NCI-H2081 (cell line): ENCODE data around the gene RASAL2.
"Not testable (repeated sequence)": the region's sequence is repeated elsewhere in the genome, so short reads cannot be mapped to it uniquely, and the experiment has no call there.

Source experiments
- DNase-seq, 2 experiments: peaks; one replicate each; lab custom pipeline; 2025; lab: John Stamatoyannopoulos, UW

The RASAL2 gene

DNA sequence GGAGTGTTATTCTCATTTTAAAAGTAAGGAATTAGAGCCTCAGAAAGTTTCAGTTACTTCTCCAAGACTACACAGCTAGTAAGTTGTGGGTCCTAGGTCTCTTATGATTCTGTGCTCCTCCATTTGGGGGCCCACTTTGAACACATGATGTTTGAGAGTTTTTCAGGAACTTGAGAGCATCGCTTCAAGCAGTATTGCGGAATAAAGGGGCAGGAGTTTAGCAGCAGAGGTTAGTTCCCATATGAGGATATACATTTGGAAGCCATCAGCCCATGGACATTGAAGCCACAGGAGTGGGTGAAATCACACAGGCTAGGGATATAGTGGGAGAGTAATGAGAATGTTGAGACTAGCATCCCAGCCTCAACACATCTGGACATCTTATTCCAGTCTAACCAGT lies 143.2 kb downstream of the RASAL2 start:
- DNase-seq = no peak

DNA sequence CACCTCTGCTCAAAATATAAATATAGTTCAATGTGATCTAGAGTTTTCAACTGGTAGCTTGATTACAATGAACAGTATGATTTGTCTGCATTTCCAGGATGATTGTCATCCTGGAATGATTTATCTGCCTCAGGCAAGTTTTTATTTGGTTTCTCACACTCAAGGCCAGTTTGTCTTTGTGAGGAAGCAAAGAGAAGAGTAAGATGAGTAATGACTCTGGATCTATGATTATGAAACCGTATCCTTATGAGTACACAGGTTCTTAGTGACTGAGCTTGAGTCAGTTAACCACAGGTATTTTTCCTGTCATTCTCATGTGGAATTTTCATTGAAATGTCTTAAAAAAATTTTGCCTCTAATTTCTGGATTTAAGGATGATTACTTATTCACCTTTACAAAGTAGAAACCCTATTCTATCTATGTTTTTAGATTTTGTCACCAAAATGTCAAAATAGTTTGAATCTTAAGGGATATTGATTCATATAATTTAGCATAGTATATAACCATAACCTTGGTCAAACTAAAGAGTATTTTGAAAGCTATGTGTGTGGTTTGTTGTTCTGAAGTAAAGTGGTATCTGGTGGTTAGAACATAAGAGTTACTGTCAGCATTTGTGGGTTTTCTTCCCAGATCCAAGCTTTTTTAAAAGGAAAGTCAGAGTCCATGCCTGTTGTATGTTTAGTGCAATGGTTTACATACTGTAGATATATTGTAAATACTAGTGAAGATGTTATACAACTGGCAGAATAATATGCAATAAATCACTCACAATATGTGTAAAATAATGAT lies 145.0 kb downstream of the RASAL2 start:
- no peak for DNase-seq

DNA sequence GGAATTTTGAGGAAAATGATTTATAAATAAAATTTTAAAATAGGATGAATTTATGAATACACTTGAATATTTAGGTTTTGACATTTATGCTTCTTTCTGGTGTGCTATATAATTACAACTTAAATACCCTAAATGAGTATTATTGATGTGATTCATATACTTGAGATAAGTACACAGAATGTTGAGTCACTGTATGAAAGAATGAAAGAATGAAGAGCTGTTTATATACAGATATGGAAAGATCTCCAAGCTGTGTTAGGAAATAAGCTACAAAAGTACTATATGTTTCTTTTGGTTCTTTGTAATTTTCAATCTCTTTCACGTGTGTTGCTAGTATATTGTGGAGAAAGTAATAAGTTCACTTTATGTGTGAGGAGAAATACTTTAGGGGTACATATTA lies 147.2 kb downstream of the RASAL2 start:
- no peak for DNase-seq

DNA sequence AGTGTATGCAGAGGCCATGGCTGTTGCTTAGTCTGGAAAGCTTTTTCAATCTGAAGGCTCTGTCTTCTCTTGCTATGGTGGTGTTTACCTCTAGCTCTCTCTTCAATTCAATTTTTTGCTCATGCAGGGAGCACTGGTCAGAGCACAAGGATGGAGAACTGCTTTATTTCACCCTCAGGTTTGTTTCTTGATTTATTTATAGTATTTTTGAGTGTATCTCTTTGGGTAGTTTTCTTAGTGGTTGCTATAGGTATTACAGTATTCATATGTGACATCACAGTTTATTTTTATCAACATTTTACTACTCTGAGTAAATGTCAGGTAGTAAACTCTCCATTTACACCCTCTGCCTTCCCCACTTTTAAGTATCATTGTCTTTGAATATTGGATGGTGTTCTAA lies 147.9 kb downstream of the RASAL2 start:
- DNase-seq = no peak

DNA sequence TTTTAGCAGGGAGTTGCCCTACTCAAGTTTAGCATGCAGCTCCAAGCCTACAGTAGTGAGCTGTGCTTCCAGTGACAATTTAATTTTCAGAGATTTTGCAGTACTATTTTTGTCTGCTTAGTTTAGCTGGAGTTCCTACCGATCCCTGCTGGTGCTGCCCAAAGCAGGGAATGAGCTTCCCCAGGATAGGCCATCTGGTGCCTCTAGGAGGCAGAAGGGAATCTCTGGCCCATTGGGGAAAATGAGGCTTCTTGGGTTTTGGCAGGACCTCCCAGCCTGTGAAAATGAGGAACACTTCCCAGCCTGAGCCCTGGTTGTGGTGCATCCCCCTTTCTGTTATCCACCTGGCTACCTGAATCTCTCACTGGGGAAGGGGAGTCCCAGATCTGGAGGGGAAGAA lies 149.2 kb downstream of the RASAL2 start:
- DNase-seq = no peak

DNA sequence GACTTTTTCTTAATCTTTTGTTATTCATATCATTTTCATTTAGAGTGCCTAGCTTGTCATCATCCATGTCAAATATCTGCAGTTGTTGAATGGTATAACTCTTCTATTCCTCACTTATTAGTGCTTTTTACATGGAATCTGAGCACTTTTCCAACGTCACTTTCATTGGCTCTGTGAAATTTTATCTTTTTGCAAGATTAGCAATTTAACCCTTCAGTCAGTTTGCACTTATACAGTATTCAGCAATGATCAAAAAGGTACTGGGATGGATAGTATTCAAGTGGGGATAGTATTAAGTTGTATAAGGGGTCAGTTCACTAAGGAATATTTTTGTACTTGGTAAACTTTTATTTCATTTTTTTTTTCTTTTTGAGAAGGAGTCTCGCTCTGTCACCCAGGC lies 150.0 kb downstream of the RASAL2 start:
- DNase-seq = no peak

DNA sequence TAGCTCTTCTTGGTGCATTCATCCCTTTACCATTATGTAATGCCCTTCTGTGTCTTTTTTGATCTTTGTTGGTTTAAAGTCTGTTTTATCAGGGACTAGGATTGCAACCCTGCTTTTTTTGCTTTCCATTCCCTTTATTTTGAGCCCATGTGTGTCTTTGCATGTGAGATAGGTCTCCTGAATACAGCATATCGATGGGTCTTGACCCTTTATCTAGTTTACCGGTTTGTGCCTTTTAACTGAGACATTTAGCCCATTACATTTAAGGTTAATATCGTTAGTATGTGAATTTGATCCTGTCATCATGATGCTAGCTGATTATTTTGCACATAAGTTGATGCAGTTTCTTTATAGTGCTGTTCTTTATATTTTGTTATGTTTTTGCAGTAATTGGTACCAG lies 154.4 kb downstream of the RASAL2 start:
- DNase-seq = not testable (repeated sequence)

DNA sequence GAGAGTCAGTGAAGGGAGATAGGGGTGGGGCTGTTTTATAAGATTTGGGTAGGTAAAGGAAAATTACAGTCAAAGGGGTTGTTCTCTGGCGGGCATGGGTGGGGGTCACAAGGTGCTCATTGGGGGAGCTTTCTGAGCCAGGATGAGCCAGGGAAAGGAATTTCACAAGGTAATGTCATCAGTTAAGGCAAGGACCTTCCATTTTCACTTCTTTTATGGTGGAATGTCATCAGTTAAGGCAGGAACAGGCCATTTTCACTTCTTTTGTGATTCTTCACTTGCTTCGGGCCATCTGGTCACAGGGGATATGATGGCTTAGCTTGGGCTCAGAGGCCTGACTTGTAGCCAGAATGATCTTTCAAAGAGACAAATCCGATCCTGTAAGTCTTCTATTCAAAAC lies 159.7 kb downstream of the RASAL2 start:
- not testable (repeated sequence) for DNase-seq

DNA sequence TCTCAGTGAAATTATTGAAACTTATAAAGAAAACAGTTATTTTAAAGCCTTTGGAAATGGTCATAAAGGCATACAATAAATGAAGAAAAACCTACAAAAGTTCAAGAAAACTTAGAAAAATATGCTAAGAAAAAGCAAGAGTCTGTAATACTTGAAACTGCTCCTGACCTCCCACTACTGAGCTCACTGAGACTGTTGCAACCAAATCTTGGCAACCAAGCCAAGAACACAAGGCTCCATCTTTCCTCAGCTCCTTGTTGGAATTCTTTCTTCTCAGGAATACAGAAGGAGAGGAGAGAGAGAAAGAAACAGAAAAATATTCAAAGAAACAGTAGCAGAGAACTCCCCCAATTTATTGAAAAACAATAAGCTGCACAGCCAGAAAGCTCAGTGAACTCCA lies 160.5 kb downstream of the RASAL2 start:
- no peak for DNase-seq

DNA sequence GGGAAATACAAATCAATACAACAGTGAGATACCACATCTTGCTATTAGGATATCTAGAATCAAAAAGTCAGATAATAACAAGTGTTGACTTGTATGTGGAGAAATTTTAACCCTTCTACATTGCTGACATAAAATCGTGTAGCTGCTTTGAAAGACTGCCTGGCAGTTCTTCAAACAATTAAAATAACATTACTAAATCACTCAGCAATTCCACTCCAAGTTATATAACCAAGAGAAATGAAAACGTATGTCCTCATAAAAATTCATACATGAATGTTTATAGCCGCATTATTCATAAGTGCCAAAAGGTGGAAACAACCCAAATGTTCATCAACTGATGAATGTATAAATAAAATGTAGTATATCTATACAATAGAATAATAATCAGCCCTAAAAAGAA lies 164.6 kb downstream of the RASAL2 start:
- no peak for DNase-seq

DNA sequence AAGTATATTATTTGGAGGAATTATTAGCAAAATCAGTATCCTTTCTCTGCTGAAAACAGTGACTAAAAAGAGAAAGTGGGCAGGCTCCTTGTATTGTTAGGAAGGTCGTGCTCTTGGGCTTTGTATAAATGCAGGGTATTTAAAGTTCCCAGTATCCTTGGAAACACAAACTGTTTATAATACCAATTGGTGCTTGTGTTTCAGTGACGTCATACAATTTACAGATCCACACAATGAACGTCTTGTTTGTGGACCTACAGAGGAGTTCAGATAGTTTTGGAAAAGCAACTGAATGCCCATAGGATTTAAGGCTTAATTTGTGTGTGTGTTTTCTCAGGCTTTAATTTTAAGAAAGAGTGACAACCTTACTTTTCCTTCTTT lies 168.2 kb downstream of the RASAL2 start:
- DNase-seq = peak in 1 of 2 experiments; percentile 7

DNA sequence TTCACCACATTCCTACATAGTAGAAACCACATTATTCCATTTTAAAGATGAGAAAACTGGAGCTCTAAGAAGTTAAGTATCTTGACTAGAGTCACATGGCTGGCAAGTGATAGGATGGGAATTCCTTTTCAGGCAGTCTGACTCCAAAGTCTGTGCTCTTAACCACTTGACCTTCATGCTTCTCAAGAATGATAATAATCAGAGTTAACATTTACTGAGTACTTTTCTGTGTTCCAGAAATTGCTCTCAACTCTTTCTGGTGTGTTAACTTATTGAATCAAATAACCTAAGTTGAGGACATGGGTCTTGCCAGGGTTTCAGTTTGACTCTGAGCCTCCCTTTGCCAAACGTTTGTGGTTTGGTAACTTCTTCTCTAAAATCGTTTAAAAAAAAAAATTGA lies 169.4 kb downstream of the RASAL2 start:
- DNase-seq = no peak

DNA sequence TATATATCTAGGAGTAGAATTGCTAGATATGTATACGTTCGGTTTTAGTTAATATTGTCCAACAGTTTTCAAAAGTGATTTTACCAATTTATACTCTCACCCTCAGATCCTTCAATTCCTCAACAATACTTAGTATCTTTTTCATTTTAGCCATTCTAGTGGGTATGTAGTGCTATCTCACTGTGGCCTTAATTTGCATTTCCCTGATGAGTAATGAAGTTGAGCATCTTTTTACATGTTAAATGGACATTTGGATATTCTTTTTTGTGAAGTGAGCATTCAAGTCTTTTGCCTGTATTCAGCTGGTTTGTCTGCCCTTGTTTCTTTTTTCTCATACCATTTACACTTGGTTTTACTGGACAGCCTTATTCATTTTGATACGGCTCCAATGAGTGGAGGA lies 172.2 kb downstream of the RASAL2 start:
- no peak for DNase-seq

DNA sequence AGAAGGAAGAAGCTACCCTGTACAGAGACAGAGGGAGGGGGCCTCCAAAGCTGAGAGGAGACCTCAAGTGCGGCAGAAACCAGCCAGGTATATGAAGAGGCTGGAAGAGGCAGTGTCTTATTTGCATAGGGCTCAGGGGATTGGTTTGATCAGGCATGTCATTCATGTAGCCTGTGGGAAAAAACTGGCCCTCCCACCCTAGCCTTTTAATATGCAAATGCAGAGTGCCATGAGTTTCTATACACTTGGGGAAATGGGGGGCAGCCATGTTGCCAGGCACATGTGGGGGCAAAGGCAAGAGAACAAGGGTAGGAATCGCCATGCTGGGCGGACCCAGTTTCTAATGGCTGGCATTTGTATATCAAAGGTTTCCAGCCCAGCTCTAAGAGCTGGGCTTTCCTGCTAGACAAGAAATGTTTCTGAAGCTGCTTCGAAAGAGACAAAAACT lies 172.7 kb downstream of the RASAL2 start:
- no peak for DNase-seq

DNA sequence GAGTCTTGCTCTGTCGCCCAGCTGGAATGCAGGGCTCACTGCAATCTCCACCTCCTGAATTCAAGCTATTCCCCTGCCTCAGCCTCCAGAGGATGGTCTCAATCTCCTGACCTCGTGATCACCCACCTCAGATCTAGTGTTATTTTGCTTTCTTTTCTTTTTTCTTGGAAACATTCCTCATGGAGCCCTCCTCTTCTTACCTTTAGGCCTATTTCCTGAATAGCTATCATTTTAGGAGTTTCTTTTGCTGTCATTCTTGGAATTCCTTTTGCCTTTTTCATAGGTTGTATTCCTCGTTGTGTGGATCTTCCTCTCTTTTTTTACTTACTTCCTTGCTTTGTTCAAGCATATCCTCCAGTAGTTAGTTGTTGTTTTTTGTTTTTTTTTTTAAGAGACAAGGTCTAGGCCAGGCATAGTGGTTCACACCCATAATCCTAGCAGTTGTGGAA lies 173.8 kb downstream of the RASAL2 start:
- DNase-seq = no peak

DNA sequence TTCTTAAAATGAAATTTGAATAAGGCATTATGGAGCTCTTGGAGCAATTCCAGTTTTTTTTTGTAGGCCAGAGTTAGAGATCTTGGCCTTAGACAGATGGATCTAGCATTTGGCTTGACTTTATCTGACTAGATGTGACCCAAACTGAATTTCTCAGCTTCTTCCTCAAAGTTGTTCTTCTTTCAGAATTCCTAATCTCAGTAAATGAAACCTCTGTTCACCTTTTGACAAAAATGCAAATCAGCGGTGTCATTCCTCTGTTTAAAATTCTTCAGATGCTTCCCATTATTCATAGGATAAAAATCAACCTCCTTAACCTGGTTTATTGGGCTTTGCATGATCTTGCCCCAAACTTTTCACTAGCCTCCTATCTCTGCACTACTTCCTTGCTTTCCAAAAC lies 177.6 kb downstream of the RASAL2 start:
- no peak for DNase-seq

DNA sequence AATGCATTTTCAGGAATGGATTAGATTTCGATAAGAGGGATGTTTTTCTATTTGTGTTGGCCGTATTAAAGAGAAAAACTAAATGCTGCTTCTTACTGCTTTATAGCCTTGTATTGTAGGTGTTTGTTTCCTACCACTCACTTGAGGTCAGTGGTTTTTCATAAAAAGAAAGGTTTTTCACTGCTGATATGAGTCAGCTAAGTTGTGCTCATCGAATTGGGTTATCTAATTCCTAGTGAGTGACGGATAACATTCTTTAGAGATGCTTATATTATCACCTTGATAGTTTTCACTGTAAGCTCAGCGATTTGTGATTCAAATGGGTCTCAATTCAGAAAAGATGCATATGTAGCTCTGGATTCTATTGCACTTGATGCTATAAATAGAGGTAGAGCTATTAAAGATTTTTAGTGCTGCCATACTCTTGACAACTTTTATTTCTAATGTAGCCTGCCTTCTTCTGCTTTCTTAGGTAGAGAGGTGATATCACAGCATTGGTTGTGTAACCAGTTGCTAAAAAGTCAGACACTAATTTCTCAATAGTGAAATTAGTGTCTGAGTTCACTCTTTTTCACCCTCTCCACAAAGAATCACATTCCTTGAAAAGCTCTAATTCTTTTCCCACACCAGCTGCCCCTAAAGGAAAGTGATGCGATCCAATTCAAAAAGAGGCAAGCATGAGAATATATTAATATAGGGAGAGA lies 180.0 kb downstream of the RASAL2 start:
- no peak for DNase-seq

DNA sequence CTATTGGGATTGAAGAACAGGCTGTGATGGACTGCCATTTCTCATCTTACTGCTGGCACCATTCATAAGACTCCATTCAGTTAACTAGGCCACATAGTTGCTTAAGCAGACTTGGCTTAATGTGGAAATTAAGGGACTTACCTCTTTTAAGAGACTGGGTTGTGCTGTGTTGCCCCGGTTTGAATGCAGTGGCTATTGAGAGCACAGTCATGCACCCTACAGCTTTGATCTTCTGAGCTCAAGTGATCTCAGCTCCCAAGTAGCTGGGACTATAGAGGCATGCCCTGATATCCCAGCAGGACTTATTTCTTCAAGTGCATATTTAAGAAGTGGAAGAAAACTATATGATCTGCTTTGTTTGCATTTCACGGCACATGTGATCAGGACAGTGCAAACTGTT lies 181.1 kb downstream of the RASAL2 start:
- DNase-seq = no peak

DNA sequence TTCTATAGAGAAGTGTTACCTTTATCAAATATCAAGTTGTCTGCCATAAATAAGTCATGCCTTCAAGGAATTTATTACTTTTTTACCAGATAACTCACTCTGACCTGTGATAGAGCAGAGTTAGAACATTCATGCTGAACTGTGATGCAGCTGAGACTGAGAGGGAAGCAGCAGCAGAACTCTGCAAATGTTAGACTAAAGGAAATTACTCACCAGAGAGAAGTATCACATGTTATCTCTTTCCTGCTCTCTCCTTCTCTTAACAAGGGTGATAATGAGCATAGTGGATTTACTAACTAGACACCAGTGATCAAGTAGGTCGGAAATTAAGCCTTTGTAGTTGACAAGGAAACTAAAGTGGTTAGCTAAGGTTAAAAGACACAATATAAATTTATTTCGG lies 181.6 kb downstream of the RASAL2 start:
- no peak for DNase-seq

DNA sequence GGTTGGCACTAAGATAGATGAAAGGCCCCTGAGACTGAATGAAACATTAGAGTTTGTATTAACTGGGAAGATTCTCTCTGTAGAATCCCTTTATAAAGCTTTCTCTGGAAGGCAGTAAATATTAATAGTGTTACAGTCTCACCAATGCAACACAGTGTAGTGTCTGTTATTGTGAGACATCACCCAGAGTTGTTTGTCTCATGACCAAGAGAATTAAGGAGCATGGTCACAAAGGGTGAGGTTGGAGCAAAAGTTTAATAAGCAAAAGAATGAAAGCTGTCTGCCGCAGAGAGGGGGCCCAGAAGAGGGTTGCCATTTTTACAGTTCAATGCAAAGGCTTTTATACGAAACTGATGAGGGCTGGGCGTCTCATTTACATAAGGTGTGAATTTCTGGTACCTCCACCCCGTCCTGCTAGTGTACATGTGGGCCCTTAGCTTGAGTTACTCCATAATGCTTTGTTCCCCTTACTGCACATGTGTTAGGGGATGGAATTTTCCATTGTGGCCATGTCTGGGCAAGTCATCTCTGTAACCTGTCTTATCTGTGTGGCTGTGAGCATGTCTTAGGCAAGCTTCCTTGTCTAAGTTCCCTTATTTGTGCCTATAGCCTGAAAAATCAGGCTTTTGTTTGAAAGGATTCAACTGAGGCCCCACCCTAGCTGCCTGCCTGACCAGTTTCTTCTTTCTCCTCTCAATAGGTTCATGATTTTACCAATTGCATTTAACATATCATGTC lies 184.1 kb downstream of the RASAL2 start:
- DNase-seq = no peak

DNA sequence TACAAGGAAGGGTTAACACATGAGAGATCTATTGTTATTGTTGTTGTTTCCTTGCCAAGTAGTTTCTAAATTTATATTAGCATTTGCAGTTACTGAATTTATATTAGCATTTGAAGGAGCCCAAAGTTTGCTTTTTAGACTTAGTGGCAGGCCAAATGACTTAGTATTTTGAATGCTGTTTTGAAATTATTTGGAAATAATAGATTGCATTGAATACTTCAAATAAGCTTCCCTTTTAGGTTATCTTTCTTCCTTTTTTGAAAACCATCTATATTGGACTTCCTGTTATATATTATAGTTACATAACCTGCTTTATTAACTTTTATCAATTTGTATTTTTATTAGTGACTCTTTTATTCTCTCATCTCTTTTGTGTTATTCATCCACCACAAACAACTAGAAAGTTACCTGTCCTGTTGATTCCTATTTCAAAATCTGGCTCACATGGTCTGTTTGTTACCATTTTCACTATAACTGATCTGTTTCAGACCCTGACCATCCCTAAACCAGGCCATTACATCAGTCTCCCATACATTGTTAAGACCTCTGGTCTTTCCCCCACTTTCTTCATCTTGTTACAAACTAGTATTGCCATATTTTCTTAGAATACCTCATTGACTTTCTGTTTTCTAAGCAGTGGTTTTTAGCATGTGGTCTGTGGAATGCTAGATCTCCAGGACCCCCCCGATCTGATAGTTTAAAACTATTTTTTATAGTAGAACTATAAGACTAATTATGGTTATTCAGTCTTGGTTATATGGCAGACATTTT lies 185.2 kb downstream of the RASAL2 start:
- no peak for DNase-seq

DNA sequence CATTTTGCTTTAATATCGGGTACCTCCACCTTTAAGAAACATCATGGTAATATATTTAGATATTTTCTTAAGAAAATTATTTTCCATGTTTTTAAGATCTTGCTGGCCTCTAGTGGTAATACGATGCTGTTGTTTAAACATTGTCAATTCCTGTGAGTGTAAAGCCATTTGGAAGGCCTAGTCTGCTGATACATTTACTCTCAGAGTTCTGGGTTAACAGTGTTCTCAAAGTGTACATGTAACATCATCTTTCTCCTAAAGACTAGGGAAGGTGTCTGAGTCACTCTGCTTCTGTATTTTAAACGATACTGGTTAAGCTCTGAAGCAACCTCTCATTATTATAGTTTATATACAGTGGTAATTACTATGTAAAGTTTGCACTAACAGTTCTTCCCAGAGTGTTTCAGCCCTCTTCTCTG lies 189.1 kb downstream of the RASAL2 start:
- DNase-seq = peak in 1 of 2 experiments; percentile 30
